HepG2 (cell line): ENCODE results near the gene DNAJC11. TPM values are rescaled to one million over a fixed set of nuclear protein-coding genes. Genes with fewer than 3 reads are reported as not detected.

Source experiments
- AHR ChIP-seq: IDR thresholded peaks from 2 replicates; pipeline ENCODE4 v1.6.1; 2018; ENCODE audit warnings: missing genetic modification reagents, missing compliant biosample characterization
- CC2D1A ChIP-seq: sonication (generic); formaldehyde crosslinking; IDR thresholded peaks from 2 replicates; pipeline ENCODE4 v1.8.1; 2023; ENCODE audit warnings: mild to moderate bottlenecking, missing genetic modification reagents
- DNMT3B ChIP-seq: conservative IDR thresholded peaks from 2 replicates; pipeline ENCODE4 v1.6.1; 2016; ENCODE audit warnings: missing biosample characterization, control low read depth
- HDAC6 ChIP-seq: fragments of 200-600 bp; sonication (generic); IDR thresholded peaks from 2 replicates; pipeline ENCODE4 v1.7.0; 2017; ENCODE audit warnings: mild to moderate bottlenecking, antibody characterized with exemption, low read length, low read depth
- KAT2B ChIP-seq: fragments of 150-350 bp; IDR thresholded peaks from 2 replicates; pipeline ENCODE4 v1.6.1; 2014; ENCODE audit warnings: low read depth, low read length, borderline replicate concordance
- MAFF ChIP-seq: IDR thresholded peaks from 2 replicates; pipeline ENCODE4 v1.6.1; 2011; ENCODE audit warnings: low read depth, low read length, improper control_type of control experiment
- MEIS1 ChIP-seq: sonication (generic); formaldehyde crosslinking; IDR thresholded peaks from 2 replicates; pipeline ENCODE4 v1.9.0; 2021; ENCODE audit warnings: mild to moderate bottlenecking, missing genetic modification reagents, moderate library complexity, borderline replicate concordance
- PCBP1 ChIP-seq: fragments of 200-400 bp; formaldehyde crosslinking; IDR thresholded peaks from 2 replicates; pipeline ENCODE4 v1.6.1; 2017; ENCODE audit warnings: mild to moderate bottlenecking, low read depth, low read length, borderline replicate concordance
- SRF ChIP-seq: IDR thresholded peaks from 2 replicates; pipeline ENCODE4 v1.6.1; 2011; ENCODE audit warnings: mild to moderate bottlenecking, low read depth, low read length, moderate library complexity
- TP53 ChIP-seq: sonication (generic); formaldehyde crosslinking; conservative IDR thresholded peaks from 2 replicates; pipeline ENCODE4 v1.4.0; 2020; ENCODE audit warnings: missing genetic modification reagents
- ZMAT3 ChIP-seq: sonication (generic); formaldehyde crosslinking; conservative IDR thresholded peaks from 2 replicates; pipeline ENCODE4 v1.7.0; 2021; ENCODE audit warnings: missing genetic modification reagents
- ZNF256 ChIP-seq: sonication (generic); formaldehyde crosslinking; conservative IDR thresholded peaks from 2 replicates; pipeline ENCODE4 v1.4.0; 2020; ENCODE audit warnings: missing genetic modification reagents
- ZNF318 ChIP-seq: sonication (generic); formaldehyde crosslinking; IDR thresholded peaks from 2 replicates; pipeline ENCODE4 v1.4.0; 2020; ENCODE audit warnings: mild to moderate bottlenecking, missing genetic modification reagents
- ZNF329 ChIP-seq: sonication (generic); formaldehyde crosslinking; IDR thresholded peaks from 2 replicates; pipeline ENCODE4 v1.9.0; 2021; ENCODE audit warnings: low read depth, mild to moderate bottlenecking, missing genetic modification reagents
- ZNF337 ChIP-seq: sonication (generic); formaldehyde crosslinking; IDR thresholded peaks from 2 replicates; pipeline ENCODE4 v1.5.1; 2020; ENCODE audit warnings: missing genetic modification reagents, low read depth, mild to moderate bottlenecking, borderline replicate concordance
- ZZZ3 ChIP-seq: sonication (generic); formaldehyde crosslinking; IDR thresholded peaks from 2 replicates; pipeline ENCODE4 v1.4.0; 2020; ENCODE audit warnings: missing genetic modification reagents, mild to moderate bottlenecking, borderline replicate concordance
- polyA plus RNA-seq, 8 experiments: library from polyadenylated mRNA; depleted of rRNA in 3 of 8; stranded (reverse) in 7 of 8; unstranded in 1 of 8; fragments of >200 nt; fragmentation: Illumina TruSeq in 4 of 8; extraction: Trizol in 4 of 8; gene quantifications; 2 replicates each; pipeline versions ENCODE4 v1.2.1 to v1.2.3, GENCODE V29; 2011 to 2016; ENCODE audit warnings: low read depth in 4 of 8, missing spikeins in 1 of 8, mixed read lengths in 1 of 8; ENCODE audit not compliant: insufficient read depth in 1 of 8
- total RNA-seq, 5 experiments: library from RNA; depleted of rRNA; stranded (reverse); fragments of >200 nt; fragmentation: Illumina TruSeq; extraction: Trizol; gene quantifications; 2 replicates each; pipeline ENCODE4 v1.2.3, GENCODE V29; 2016; ENCODE audit warnings: low read depth in 1 of 5
- TF ChIP-seq, protein P1 (sequence below): sonication (generic); formaldehyde crosslinking; IDR thresholded peaks from 2 replicates; pipeline ENCODE4 v1.4.0; 2020; ENCODE audit warnings: mild to moderate bottlenecking, missing genetic modification reagents

The DNAJC11 gene
- total and polyA plus RNA-seq, 2 of the 13 experiments (the other 11 are each of a cell fraction or from before 2014, with no cell fraction given), result 25.1 to 47.6 TPM

- TF ChIP-seq, protein P1, sequence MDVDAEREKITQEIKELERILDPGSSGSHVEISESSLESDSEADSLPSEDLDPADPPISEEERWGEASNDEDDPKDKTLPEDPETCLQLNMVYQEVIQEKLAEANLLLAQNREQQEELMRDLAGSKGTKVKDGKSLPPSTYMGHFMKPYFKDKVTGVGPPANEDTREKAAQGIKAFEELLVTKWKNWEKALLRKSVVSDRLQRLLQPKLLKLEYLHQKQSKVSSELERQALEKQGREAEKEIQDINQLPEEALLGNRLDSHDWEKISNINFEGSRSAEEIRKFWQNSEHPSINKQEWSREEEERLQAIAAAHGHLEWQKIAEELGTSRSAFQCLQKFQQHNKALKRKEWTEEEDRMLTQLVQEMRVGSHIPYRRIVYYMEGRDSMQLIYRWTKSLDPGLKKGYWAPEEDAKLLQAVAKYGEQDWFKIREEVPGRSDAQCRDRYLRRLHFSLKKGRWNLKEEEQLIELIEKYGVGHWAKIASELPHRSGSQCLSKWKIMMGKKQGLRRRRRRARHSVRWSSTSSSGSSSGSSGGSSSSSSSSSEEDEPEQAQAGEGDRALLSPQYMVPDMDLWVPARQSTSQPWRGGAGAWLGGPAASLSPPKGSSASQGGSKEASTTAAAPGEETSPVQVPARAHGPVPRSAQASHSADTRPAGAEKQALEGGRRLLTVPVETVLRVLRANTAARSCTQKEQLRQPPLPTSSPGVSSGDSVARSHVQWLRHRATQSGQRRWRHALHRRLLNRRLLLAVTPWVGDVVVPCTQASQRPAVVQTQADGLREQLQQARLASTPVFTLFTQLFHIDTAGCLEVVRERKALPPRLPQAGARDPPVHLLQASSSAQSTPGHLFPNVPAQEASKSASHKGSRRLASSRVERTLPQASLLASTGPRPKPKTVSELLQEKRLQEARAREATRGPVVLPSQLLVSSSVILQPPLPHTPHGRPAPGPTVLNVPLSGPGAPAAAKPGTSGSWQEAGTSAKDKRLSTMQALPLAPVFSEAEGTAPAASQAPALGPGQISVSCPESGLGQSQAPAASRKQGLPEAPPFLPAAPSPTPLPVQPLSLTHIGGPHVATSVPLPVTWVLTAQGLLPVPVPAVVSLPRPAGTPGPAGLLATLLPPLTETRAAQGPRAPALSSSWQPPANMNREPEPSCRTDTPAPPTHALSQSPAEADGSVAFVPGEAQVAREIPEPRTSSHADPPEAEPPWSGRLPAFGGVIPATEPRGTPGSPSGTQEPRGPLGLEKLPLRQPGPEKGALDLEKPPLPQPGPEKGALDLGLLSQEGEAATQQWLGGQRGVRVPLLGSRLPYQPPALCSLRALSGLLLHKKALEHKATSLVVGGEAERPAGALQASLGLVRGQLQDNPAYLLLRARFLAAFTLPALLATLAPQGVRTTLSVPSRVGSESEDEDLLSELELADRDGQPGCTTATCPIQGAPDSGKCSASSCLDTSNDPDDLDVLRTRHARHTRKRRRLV (CRISPR knock-in tag), result peak; percentile 79; the same call in 1 of the 2 replicates
- no peak for TF ChIP-seq PCBP1
- TF ChIP-seq ZNF329, result peak; percentile 71
- no peak for TF ChIP-seq HDAC6
- TF ChIP-seq ZZZ3 (CRISPR knock-in tag), result no peak; the same call in 1 of the 2 replicates
- TF ChIP-seq CC2D1A (CRISPR knock-in tag), result 0 out of 2 replicates have a peak, but pooled peaks have one; percentile 53
- no peak for TF ChIP-seq KAT2B
- TF ChIP-seq SRF, result no peak
- peak; percentile 96; the same call in 1 of the 2 replicates for TF ChIP-seq AHR
- peak; percentile 80; the same call in 1 of the 2 replicates for TF ChIP-seq ZNF337 (CRISPR knock-in tag)
- TF ChIP-seq MAFF, result no peak
- TF ChIP-seq ZMAT3, result no peak
- TF ChIP-seq MEIS1, result no peak
- peak; percentile 81 for TF ChIP-seq ZNF318 (CRISPR knock-in tag)
- no peak for TF ChIP-seq TP53 (CRISPR knock-in tag)
- TF ChIP-seq ZNF256, result peak; percentile 85
- peak; percentile 71; the same call in 1 of the 2 replicates for TF ChIP-seq DNMT3B
Observed at GRCh38 chr1:6701437-6702153, at the start of gene DNAJC11 (continued).
